Measurements from ENCODE around the gene UBE2D1.

UBE2D1 gene

DNA sequence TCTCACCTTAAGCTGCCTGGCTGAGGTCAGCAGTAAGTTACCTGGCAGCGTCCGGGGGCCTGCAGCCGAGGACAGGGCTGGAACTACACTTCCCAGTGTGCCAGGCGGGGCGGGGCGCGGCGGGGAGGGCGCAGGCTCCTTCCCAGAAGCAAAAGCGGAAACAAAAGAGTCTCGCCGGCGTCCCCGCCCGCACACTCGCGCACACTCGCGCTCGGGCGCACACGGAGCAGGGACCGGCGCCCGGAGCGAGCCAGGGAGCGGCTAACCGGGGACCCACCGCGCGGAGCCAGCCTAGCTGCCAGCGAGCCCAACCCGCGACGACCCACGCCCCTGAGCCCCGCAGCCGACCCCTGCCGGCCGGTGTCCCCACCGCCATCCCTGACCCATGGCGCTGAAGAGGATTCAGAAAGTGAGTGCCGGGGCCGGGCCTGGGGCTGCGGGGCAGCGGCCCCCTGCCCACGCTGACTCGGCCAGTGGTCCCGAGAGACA lies at the start of gene UBE2D1:
Gene UBE2D1, plus strand, starts transcription at position 190 of the 489 bp plus-strand sequence. Its CDS starts 196 bp downstream, at position 386.
- peak; percentile 89 to 91 for DNase-seq

DNA sequence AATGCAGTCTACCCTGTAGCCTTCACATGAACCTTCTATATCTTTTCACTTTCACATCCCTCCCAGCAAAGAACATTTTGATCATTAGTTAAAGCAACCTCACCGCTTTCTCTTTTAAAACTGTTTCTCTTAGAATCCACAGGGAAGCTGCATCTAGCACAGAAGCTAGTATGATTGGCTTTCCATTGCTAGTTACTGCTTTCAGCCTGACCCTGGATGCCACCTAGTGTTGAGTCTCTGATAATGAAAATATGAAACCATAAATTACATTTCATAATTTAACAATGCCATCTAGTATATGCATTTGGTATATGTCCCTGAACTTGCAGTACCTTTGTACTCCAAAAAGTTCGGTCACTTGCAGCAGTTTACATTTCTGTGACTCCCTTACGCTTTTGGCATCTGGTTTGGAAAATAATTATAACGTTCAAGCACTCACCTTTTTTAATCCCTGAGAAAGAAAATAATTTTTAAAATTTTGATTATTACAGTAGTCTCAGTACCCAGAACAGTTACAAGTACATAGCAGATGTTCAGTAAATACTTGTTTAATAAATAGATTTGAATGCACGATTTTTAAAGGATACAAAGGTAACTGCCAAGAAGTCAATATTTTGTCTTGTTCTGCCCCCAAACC lies 43.1 kb upstream of the UBE2D1 start:
- DNase-seq = peak; percentile 15 to 22

DNA sequence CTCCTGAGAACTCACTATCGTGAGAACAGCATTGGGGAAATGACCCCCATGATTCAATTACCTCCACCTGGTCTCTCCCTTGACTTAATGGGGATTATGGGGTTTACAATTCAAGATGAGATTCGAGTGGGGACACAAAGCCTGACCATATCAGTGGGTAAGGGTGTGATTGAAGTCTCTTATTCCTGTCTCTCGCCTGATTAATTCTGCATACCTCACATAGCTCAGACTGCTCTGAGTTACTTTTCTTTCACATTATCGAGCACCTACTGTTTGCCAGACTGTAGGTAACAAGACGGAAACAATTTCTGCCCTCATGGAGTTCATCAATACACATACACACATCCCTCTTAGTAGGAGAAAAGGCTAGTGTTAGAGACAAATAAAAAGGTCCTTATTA lies 40.8 kb upstream of the UBE2D1 start:
- DNase-seq = no peak

DNA sequence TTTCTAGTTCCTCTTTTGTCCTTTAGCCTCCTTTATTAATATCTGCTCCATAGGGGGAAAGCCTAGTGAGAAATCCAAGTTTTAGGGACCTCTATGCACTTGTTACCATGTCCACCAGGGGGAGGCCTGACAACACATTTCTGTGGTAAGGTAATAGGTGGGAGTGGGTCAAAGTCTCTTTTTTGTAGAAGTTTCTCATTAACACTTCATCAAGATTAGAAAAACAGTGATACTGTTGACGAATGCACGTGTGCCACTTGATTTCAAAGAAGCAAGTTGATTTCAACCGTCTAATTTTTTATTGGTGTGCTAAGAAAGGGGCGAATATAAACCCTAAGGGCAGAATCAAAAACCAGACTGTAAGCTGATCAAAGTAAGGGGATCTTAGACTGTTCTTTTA lies 35.2 kb upstream of the UBE2D1 start:
- DNase-seq = peak; percentile 58 to 64

DNA sequence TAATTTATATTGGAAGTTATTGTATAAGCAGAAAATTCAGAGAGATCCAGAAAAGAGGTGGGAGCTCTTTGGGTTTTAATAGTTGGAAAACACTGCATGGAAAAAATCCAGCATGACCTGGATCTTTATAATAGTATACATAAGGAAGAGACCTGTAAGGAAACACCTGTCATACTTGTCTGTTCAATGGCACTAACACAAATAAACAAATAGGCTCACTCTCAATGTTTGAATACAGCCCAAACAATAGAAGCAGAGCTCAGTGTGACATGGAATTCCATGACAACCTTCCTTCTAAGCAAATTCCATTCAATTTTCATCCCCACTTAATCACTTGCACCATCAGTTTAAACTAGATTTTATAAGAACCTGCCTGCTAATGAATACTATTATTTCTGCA lies 34.1 kb upstream of the UBE2D1 start:
- no peak for DNase-seq

DNA sequence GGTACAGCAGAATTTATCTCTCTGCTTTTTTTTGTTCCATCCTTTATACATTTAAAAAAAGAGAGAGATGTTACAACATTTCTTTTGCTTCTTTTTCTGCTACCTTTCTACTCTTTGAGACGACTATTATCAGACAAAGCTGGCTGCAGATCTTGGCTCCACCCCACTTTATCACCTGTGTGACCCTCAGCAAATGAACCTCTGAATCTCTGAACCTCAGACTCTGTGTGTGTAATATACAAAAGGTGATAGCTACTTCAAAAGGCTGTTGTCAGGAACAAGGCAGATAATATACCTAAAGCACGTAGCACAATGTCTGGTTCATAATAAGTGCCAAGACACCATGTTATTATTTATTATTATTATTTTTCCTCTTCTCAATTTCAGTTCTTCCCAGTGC lies 32.6 kb upstream of the UBE2D1 start:
- no peak for DNase-seq

DNA sequence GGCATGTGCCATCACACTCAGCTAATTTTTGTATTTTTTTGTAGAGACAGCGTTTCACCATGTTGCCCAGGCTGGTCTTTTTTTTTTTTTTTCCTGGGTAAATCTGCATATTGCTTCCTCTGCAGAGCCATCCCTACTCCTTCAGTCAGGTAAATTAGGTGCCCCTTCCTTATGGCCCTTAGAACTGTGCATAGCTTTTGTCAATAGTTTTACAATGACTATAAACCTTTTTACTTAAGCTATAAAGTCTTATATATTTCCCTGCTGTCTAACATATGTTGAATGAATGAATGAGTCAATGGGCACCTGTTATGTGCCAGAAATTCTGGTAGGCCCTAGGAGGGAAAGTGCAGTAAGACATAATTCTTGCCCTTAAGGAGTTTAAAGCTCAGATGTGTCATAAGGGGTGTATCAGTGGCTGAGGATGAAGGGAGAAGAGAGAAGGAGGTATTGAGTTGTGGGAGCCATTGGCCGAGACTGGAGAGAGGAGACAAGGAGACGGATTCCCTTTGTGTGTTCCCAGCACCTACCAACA lies 30.6 kb upstream of the UBE2D1 start:
- DNase-seq = no peak

DNA sequence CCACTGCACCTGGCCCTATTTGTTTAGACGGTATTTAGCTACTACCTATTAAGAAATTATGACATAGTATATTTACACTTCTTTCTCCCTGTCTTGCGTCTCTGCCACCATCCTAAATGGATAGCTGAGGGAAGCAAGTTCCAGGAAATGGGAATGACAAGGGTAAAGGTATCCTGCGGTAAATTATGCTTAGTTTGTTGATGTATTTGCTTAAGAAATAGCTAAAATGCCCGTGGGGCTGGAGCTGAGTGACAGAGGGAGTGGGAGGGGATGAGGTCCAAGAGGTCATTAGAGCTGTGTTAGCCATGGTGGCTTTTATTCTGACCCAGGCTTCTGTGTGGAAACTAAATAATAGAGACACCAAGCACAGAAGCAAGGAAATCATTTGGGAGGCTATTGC lies 29.0 kb upstream of the UBE2D1 start:
- no peak for DNase-seq

DNA sequence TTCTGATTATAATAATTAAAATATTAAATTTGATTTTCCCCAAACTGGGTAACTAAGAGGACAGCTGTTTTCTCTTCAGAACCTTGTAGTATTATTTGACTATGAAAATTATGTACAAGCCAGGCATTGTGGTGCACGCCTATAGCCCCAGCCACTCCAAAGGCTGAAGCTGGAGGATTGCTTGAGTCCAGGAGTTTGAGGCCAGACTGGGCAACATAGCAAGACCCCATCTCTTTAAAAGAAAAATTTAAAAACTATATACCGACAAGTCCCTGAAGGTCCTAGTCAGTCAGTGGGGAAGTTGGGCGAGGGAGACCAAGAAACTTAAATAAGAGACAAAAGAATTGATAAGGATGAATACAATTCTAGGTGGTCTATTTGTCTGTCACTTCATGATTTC lies 27.1 kb upstream of the UBE2D1 start:
- DNase-seq = no peak

DNA sequence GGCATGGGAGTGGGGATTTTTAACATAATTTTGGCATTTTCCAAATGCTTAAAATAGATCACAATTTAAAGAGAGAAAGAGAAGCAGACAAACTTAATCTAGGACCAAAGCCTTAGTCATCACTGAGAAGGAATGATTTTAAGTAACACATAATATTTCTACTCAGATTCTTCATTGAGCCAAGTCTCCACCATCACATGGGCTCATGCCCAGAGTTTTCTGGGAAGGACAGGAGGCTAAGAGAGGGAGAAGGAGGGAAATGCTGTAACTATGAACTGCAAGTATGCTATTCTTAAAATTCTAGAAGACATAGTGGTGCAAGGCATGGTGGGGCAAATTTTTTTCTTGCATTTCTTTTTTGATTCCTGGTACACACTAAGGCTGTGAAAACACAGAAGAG lies 23.8 kb upstream of the UBE2D1 start:
- DNase-seq = no peak

DNA sequence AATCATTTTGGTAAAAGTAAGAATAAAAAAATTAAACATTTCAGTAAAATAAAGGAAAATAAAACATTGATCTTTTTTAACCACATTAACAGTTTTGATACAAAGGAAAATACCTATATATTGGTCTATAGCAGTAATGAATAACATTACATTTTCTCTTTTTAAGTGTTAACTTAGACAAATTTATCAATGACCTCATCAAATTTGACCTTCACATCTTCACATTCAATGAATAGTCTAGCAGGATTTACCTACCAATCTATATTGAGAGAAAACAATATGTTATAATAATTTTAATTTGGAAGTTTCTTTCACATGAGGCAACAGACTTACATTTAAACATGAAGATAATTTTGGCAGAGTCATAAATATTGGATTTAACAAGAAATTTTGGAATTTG lies 17.9 kb upstream of the UBE2D1 start:
- DNase-seq = no peak

DNA sequence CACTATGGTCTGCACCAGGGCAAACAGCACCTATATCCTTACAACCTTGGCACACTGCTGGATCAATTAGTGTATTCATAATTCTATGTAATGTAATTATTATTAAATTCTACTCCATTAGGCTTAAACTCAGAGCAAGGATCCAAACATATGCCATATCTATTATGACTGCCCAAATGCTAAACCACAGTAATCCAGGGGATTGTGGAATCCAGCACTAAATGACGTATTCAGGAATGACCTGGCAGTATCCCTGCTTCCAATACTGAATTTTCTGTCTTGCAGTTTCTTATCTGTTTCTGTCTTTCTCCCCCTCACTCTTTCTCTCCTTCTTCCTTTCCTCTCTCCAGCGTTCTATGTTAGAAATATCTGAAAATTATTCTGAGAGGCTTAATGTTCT lies 16.5 kb upstream of the UBE2D1 start:
- no peak for DNase-seq

DNA sequence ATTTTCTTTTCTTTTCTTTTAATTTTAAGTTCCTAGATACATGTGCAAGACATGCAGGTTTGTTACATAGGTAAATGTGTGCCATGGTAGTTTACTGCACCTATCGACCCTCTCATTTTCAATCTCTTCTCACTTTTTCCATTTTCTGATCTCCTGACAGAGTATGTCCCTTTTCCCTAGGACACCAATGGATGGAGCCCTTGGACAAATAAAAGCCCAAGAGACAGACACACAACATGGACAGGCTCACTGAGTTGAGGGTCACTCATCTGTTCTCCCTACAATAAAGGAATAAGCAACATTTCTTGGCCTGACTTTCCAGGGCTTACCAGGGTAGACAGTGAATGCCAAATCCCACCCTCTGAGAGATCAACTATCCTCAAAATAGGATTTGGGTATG lies 15.2 kb upstream of the UBE2D1 start:
- DNase-seq = no peak

DNA sequence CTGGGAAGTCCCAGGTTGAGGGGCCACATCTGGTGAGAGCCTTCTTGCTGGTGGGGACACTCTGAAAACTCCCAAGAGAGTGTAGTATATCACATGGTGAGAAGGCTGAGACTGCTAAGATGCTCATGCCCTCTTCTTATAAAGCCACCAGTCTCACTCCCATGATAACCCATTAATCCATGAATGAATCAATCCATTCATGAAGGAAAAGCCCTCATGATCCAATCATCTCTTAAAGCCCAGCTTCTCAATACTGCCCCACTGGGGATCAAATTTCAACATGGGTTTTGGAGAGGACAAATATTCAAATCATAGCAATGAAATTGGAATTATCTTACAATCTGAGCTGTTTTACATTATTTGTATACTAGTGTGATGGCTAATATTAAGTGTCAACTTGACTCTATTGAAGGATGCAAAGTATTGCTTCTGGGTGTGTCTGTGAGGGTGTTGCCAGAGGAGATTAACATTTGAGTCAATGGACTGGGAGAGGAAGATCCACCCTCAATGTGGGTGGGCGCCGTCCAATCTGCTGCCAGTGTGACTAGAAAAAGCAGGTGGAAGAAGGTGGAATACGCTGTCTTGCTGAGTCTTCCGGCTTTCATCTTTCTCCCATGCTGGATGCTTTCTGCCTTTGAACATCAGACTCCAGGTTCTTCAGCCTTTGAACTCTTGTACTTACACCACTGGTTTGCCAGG lies 14.3 kb upstream of the UBE2D1 start:
- DNase-seq = no peak

DNA sequence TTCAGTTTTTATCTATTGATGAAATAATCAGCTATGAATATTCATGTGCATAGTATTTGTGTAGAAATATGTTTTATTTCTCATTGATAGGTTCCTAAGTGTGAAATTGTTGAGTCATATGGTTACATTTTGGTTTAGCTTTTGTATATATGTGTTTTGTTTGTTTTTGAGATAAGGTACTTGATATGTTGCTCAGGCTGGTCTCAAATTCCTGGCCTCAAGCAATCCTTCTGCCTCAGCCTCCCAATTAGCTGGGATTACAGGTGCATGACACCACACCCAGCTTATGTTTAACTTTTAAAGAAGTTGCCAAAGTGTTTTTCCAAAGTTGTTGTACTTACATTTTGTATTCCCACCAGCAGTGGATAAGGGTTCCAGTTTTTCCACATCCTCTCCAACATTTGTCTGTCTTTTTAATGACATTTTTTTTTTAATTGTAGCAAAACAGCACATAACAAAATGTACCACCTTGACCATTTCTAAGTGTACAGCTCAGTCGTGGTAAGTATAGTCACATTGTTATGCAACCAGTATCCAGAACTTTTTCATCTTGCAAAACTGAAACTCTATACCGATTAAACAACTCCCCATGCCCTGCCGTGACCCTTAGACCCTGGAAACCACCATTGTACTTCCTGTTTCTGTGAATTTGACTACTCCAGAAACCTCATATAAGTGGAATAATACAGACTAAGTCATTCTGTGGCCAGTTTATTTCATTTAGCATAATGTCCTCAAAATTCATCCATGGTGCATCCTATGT lies 12.6 kb upstream of the UBE2D1 start:
- DNase-seq = no peak

DNA sequence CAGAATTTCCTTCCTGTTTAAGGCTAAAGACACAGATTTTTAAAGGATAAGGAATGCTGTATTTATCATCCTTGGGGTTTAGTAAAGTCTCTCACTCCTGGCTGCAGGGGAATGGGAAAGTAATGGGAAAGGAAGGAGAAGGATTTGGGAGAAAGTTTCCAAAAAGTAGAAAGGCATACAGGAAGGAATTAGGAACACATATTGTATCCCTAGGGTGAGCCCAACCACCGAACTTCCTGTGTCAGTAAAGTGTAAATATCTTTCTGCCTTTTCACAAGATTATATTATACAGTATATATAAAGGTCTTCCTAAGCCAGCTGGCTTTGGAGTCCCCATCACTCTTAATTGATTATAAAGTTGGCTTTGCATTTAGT lies 12.0 kb upstream of the UBE2D1 start:
- DNase-seq = no peak

DNA sequence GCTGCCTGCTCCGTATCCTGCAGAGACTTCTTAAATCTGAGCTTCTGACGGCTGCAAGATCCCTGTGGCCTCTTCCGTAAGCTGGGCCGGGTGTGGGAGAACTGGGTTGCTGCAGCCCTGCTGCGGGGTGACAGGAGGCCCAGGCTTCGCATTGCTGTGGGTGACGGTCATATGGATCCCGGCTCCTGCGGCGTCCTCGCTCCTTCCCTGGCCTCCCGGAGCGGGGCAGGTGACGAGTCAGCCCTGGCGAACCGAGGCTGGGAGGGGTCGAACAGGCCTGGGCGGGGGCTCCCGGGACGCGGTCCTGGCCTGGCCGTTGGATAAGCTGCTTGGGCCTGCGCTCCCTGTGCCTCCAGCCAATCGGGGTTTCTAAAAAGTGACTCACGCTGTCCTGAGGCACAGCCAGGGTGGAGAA lies 7.8 kb upstream of the UBE2D1 start:
- no peak for DNase-seq

DNA sequence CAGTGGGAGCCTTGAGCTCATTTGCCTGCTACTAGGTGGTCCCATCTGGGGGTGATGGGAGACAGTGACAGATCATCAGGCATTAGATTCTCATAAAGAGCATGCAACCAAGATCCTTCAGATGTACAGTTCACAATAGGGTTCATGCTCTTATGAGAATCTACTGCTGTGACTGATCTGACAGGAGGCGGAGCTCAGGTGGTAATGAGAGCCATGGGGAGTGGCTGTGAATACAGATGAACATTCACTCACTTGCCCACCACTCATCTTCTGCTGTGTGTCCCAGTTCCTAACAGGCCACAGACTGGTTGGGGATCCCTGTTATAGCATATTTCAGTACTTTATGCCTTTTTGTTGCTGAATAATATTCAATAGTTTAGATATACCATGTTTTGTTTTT lies 6.6 kb upstream of the UBE2D1 start:
- DNase-seq = no peak

DNA sequence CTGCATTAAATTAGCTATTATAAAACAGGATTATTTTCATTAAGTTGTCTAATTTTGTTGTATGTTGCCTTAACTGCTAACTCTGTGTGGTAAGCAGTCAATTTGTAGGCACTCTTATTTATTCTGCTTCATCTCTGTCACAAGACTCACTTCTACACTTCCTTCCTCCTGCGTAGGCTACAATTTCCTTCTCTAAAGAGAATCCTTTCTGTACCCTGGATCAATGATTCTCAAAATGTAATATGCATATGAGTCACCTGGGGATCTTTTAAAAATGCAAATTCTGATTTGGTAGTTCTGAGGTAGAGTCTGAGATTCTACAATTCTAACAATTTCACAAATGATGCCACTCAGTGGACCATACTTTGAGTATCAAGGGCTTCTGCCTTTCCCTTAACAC lies 4.4 kb upstream of the UBE2D1 start:
- no peak for DNase-seq

DNA sequence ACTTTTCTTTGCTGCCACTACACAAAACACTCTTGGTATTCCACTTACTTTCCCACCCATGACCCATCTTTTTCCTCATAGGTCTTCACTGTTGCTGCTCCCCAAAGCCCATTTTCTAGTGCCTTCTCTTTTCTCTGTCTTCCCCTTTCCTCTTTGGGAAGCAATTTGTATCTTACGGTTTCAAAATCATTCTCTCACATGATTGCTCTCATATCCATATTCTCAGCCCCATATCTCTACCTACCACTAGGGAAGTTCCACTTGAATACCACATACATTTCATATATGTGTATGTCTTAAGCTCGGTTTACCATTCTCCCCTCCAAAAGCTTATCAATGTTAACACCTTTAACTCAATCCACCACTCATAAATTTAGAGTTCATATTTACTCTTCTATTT lies 3.2 kb upstream of the UBE2D1 start:
- no peak for DNase-seq

DNA sequence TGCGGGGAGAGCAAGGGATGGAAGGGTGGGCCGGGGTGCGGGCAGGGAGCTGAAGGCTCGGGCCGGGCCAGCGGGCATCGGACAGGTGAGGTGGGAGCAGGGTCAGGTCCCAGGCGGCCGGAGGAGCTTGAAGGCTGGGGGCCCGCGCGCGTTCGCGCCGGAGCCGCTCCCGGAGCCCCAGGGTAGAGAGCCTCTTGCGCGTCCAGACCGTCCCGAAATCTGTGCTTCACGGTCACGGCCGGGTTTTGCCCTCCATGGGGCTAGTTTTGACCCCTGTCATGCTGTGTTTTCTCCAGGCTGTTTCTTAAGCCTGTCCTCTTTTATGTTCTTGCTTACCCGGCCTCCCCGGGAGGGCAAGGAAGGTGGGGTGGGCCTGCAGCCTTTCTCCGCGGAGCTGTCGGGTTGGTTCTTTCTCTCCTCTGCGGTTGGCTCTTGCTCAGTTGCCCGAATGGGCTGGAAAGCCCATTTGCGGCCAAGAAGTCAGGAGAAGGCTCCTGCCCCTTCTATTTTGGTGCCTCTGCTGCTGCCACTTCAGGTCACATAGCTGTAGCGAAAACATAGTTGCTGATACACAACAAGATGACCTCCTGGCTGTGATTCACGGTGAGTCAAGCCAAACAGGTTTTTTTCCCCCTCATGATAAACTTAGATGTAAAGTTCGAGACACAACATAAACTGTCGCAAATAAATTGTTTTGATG lies 650 bp downstream of the UBE2D1 start:
- DNase-seq = peak; percentile 13 to 17

DNA sequence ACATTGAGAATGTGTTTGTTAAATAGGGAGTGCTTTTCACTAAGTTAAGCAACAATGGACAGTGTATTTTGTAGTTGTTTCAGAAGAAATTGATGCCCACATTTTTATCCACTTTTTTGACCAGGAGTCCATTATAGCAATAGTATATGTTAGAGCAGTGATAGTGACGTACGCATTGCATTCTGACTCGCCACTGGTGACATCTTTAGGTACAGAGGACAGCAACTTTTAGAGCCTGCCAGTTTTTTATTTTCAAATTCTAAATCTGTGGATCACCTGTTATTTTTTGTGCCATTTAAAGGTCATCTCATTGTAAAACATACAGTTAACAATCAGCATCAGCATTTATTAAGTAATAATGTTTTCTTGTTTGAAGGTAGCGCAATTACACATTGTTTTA lies 1.4 kb downstream of the UBE2D1 start:
- DNase-seq = no peak

DNA sequence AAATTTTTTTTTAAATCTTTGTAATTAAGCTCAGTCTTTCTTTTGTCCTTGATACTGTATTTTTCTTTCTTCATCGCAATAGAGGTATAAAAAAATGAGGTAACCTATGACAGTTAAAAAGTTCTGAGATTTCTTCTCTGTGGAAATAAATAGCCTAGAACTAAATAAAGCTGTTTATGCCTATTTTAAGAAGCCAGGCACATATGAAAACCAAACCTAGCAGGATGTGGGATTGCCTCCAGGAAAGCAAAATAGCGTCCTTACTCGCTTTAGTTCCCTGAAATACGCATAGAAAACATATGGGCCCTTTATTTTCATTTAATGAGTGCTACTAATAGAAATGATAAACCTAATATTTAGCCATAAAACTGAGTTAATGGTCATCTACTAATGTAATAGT lies 6.6 kb downstream of the UBE2D1 start:
- no peak for DNase-seq

All from activated CD4-positive, alpha-beta T cell treated with anti-CD3 and anti-CD28 coated beads, Interleukin-2, amount 50 U/mL, for 48 hours (primary cell).